ENCODE measurements around the gene LRRC53. TPM values are rescaled to one million over a fixed set of nuclear protein-coding genes. Genes with fewer than 3 reads are reported as not detected.

The LRRC53 gene
- total and polyA plus RNA-seq, 2 experiments from 2014 or later, result not detected

DNA sequence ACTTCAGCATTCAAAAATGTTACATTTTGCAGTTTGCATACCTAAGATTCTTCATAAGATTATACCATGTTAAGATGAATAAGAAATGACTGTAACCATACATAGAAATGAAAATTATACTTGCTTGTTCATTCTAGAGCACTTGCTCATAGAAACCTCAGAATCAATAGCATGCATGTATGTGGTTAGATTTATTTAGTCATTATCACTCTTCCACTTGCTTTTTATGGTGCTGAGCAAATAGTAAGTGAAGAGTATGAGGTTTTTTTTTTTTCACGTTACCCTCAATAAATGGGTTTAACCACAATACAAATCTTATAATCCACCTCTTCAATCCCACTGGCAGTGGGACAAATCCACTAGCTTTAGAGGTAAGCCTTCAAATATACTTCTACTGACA is 84.7 kb downstream of the LRRC53 start:
- no peaks in the 10 kb centered on the region for H3K4me1 Mint-ChIP-seq
- TF ChIP-seq, protein P1, sequence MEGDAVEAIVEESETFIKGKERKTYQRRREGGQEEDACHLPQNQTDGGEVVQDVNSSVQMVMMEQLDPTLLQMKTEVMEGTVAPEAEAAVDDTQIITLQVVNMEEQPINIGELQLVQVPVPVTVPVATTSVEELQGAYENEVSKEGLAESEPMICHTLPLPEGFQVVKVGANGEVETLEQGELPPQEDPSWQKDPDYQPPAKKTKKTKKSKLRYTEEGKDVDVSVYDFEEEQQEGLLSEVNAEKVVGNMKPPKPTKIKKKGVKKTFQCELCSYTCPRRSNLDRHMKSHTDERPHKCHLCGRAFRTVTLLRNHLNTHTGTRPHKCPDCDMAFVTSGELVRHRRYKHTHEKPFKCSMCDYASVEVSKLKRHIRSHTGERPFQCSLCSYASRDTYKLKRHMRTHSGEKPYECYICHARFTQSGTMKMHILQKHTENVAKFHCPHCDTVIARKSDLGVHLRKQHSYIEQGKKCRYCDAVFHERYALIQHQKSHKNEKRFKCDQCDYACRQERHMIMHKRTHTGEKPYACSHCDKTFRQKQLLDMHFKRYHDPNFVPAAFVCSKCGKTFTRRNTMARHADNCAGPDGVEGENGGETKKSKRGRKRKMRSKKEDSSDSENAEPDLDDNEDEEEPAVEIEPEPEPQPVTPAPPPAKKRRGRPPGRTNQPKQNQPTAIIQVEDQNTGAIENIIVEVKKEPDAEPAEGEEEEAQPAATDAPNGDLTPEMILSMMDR (conservative IDR thresholded peaks at IDR 0.05; ENCODE audit: low read depth in 2 of 2), result no peak
- TF ChIP-seq NANOG (IDR thresholded peaks at IDR 0.05; ENCODE audit: borderline replicate concordance) (no peak), POLR2AphosphoS5 (IDR thresholded peaks at IDR 0.05; ENCODE audit: low read depth) (no peak), EZH2phosphoT487 (IDR thresholded peaks at IDR 0.05; ENCODE audit: unreplicated experiment) (no peak), ZNF114 (CRISPR knock-in tag; IDR thresholded peaks at IDR 0.05) (no peak), STAT1 (IDR thresholded peaks at IDR 0.05; ENCODE audit: unreplicated experiment) (no peak), ZNF331 (CRISPR knock-in tag; IDR thresholded peaks at IDR 0.05; ENCODE audit: low read depth) (no peak), EZH2 (IDR thresholded peaks at IDR 0.05; ENCODE audit: low read depth, unreplicated experiment) (no peak)
- TF ChIP-seq, protein P2, sequence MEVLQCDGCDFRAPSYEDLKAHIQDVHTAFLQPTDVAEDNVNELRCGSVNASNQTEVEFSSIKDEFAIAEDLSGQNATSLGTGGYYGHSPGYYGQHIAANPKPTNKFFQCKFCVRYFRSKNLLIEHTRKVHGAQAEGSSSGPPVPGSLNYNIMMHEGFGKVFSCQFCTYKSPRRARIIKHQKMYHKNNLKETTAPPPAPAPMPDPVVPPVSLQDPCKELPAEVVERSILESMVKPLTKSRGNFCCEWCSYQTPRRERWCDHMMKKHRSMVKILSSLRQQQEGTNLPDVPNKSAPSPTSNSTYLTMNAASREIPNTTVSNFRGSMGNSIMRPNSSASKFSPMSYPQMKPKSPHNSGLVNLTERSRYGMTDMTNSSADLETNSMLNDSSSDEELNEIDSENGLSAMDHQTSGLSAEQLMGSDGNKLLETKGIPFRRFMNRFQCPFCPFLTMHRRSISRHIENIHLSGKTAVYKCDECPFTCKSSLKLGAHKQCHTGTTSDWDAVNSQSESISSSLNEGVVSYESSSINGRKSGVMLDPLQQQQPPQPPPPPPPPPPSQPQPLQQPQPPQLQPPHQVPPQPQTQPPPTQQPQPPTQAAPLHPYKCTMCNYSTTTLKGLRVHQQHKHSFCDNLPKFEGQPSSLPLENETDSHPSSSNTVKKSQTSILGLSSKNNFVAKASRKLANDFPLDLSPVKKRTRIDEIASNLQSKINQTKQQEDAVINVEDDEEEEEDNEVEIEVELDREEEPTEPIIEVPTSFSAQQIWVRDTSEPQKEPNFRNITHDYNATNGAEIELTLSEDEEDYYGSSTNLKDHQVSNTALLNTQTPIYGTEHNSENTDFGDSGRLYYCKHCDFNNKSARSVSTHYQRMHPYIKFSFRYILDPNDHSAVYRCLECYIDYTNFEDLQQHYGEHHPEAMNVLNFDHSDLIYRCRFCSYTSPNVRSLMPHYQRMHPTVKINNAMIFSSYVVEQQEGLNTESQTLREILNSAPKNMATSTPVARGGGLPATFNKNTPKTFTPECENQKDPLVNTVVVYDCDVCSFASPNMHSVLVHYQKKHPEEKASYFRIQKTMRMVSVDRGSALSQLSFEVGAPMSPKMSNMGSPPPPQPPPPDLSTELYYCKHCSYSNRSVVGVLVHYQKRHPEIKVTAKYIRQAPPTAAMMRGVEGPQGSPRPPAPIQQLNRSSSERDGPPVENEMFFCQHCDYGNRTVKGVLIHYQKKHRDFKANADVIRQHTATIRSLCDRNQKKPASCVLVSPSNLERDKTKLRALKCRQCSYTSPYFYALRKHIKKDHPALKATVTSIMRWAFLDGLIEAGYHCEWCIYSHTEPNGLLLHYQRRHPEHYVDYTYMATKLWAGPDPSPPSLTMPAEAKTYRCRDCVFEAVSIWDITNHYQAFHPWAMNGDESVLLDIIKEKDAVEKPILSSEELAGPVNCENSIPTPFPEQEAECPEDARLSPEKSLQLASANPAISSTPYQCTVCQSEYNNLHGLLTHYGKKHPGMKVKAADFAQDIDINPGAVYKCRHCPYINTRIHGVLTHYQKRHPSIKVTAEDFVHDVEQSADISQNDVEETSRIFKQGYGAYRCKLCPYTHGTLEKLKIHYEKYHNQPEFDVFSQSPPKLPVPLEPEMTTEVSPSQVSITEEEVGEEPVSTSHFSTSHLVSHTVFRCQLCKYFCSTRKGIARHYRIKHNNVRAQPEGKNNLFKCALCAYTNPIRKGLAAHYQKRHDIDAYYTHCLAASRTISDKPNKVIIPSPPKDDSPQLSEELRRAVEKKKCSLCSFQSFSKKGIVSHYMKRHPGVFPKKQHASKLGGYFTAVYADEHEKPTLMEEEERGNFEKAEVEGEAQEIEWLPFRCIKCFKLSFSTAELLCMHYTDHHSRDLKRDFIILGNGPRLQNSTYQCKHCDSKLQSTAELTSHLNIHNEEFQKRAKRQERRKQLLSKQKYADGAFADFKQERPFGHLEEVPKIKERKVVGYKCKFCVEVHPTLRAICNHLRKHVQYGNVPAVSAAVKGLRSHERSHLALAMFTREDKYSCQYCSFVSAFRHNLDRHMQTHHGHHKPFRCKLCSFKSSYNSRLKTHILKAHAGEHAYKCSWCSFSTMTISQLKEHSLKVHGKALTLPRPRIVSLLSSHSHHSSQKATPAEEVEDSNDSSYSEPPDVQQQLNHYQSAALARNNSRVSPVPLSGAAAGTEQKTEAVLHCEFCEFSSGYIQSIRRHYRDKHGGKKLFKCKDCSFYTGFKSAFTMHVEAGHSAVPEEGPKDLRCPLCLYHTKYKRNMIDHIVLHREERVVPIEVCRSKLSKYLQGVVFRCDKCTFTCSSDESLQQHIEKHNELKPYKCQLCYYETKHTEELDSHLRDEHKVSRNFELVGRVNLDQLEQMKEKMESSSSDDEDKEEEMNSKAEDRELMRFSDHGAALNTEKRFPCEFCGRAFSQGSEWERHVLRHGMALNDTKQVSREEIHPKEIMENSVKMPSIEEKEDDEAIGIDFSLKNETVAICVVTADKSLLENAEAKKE (CRISPR knock-in tag; IDR thresholded peaks at IDR 0.05), result no peak
- TF ChIP-seq, protein P3, sequence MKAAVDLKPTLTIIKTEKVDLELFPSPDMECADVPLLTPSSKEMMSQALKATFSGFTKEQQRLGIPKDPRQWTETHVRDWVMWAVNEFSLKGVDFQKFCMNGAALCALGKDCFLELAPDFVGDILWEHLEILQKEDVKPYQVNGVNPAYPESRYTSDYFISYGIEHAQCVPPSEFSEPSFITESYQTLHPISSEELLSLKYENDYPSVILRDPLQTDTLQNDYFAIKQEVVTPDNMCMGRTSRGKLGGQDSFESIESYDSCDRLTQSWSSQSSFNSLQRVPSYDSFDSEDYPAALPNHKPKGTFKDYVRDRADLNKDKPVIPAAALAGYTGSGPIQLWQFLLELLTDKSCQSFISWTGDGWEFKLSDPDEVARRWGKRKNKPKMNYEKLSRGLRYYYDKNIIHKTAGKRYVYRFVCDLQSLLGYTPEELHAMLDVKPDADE (IDR thresholded peaks at IDR 0.05), result no peak

More for the DNA sequence above, 84.7 kb downstream of the LRRC53 start:
- H4K20me1 ChIP-seq (replicated peaks; ENCODE audit: insufficient read depth), result no peaks in the 10 kb centered on the region
- no peak overlapping the region for H3K4me3 Mint-ChIP-seq
- DNase-seq (ENCODE audit: low spot score) (no peak), ATAC-seq (no peak)
- no peaks in the 10 kb centered on the region for H3K36me3 Mint-ChIP-seq (ENCODE audit: low read depth)
- H2AFZ ChIP-seq, result no peak overlapping the region
- H3K4me2 ChIP-seq, result no peak overlapping the region
- H3K27me3 ChIP-seq (ENCODE audit: insufficient read depth), result no peaks in the 10 kb centered on the region
- no peaks in the 10 kb centered on the region for H3K4me1 ChIP-seq (ENCODE audit: insufficient read depth)
- H3K27ac ChIP-seq (ENCODE audit: low read depth), result no peak overlapping the region
- no peak overlapping the region for H3K27ac Mint-ChIP-seq
- no peaks in the 10 kb centered on the region for H3K36me3 ChIP-seq (ENCODE audit: insufficient read depth)
- no peaks in the 10 kb centered on the region for H3K9me3 Mint-ChIP-seq
- no peaks in the 10 kb centered on the region for H3K9me2 ChIP-seq (ENCODE audit: insufficient read depth)
- no peaks in the 10 kb centered on the region for H3F3A ChIP-seq (replicated peaks; ENCODE audit: low read depth)
- no peak overlapping the region for H3K4me3 ChIP-seq
- H3K79me2 ChIP-seq (replicated peaks; ENCODE audit: insufficient read depth), result no peaks in the 10 kb centered on the region
- H3K27me3 Mint-ChIP-seq (ENCODE audit: insufficient read depth, low read depth, poor library complexity), result peaks cover 1% of the 10 kb centered on the region
